SW 1271 (cell line): ENCODE data around the gene ZNF581.

Experiments used
- DNase-seq, 2 experiments: peaks; one replicate each; lab custom pipeline; 2025; lab: John Stamatoyannopoulos, UW

Gene ZNF581

GRCh38 chr19:55626350-55626749, 17.1 kb upstream of the ZNF581 start:
- DNase-seq = no peak

GRCh38 chr19:55632463-55632834, 11.0 kb upstream of the ZNF581 start:
- DNase-seq = peak; percentile 72 to 83

- no peak for DNase-seq
Observed at GRCh38 chr19:55633861-55634260, 9.6 kb upstream of the ZNF581 start.

- no peak for DNase-seq
Observed at GRCh38 chr19:55635334-55635717, 8.1 kb upstream of the ZNF581 start.

- no peak for DNase-seq
Observed at GRCh38 chr19:55635856-55636440, 7.5 kb upstream of the ZNF581 start.

DNA sequence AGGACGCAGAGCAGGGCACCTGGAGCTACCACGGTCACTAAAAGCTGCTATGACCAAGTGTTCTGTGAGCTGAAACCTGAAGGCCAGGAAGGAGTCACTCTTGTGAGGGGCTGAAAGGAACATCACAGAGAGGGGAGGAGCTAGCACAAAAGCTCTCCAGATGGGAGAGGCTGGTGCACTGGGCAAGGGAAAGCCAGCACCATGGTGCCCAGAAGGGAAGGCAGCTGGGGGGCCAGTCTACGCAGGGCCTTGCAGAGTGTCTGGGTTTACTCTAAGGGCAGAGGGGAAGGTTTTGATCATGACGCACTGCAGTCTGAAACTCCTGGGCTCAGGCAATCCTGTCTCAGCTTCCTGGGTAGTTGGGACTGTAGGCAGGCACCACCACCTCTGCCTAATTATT, 6.7 kb upstream of the ZNF581 start:
- no peak for DNase-seq

DNA sequence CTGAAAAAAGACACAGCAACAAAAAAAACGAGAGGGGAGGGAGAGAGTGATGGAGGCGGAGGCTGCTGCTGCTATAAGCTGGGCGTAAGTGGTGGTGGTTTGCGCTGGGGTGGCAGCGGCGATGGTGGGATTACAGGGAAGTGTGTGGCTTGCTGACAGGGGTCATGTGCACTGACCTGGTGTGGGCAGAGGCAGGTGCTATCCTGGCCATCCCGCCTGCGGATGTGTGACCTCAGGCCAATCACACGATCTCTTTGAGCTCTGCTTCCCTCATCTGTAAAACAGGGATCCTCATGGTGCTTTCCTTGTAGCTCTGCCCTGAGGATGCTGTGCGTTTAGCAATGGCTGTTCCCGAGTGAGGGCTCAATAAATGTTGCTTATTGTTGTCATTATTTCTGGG, 5.9 kb upstream of the ZNF581 start:
- no peak for DNase-seq

- DNase-seq = peak; percentile 28 to 48
Observed at GRCh38 chr19:55638864-55639359, 4.5 kb upstream of the ZNF581 start.

- no peak for DNase-seq
Observed at GRCh38 chr19:55640043-55640576, 3.3 kb upstream of the ZNF581 start.

- peak in 1 of 2 experiments; percentile 49 for DNase-seq
Observed at GRCh38 chr19:55640577-55641425, 2.6 kb upstream of the ZNF581 start, which contains the start of gene ZNF580. Gene ZNF580, plus strand, starts transcription at chr19:55641002. Its CDS starts 1,507 bp downstream, at chr19:55642509.

DNA sequence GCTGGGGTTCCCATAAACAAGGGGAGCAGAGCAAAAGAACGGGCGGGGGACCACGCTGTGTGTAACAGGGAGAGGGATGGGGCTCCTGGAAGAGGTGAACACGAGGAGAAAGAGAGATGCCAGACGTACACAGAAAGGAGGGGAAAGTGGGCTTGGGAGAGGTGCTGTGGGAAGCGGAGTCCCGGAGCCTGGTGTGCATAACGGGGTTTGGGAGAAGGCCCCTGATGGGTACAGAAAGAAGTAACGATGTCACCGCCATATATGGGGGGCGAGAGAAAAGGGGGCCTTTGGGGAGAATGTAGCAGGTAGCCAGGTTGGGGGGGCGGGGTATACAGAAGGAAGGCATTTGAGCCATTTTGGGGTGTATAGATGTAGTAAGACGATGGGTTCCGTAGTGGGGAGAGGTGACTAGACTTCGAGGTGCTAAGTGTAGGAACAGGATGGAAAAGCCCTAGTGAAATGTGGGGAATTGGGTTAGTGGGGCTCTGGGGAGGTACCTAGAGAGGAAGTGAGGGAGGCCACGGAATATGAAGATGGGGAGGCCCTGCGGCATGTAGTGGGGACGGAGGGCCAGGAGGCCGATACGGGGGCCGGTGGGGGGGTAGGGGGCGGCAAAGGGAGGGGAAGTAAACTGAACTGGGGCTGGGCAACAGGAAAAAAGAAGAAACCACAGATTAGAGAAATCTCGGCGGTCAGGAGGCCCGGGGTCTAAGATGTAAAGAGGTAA, 1.9 kb upstream of the ZNF581 start:
- peak in 1 of 2 experiments; percentile 49 for DNase-seq

GRCh38 chr19:55642153-55643002, 1.1 kb upstream of the ZNF581 start:
- peak in 1 of 2 experiments; percentile 29 for DNase-seq

DNA sequence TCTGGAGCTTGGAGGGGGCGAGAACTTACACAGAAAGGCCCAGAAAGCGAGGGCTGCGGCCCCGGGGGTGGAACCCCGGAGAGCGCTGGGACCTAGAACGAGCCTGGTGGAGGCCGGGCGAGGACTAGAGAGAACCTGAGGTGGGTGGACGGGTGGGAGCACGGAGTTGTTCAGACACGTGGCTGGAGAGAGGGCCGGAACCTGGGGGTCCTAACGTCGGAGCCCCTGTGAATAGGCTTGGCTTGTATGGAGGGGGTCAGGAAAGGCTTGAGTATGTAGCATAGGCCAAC, 383 bp downstream of the ZNF581 start:
- no peak for DNase-seq

GRCh38 chr19:55644191-55644833, 863 bp downstream of the ZNF581 start:
- no peak for DNase-seq

GRCh38 chr19:55644842-55645511, 1.5 kb downstream of the ZNF581 start:
- no peak for DNase-seq

DNA sequence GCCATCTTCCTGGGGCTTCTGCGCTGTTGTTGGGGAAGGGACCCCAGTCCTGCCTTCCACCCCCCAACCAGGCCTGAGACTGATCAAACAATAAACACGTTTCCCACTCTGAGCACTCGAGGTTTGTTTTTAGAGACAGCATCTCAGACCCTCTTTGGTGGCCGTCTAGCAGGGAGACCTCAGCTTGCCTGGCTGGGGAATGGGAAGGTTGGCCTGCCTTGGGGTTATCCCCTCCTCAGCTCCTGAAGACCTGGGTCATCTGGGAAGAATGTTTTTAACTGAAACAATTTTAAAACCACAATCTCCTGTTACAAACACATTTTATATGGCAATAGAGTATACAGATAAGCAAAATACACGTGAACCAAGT, 2.0 kb downstream of the ZNF581 start:
- DNase-seq = no peak

GRCh38 chr19:55646889-55647731, 3.7 kb downstream of the ZNF581 start:
- DNase-seq = no peak

DNA sequence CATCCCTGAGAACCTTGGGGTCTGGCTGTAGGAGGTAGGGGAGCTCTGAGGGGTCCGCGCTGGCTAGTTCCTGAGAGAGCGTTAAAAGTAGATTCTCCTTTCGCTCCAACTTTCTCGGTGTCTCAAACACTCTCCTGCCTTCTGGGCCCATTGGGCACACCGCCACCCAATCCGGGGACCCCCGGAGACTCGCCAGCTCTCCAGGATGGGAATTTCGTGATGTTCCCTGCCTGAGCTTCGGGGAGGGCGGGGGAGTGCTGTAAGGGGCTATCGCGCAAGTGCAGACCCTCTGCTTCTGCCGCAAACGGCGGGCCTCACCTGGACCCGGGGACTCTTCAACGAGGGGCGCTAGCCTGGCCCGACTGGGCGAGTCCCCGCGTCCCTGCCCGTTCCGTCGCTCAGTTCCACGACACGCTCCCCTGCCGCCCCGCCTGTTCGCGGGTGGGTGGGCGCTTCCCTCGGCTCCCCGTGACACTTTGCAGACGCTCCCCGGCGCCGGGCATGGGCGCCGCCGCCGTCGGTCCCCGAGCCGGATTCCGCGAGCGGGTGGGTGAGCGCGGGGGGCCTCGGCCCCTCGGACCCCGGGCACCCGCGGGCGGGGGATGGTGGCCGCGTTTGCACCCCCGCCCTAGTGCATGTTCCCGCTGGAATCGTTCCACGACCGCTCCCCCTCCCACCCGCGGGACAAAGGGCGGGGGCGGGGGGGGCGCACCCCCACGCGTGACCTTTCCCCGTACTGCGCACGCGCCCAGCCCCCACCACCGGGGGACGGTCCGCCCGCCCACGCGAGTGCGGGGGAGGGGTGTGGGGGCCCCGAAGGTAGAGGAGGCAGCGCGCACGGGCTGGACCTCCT, 4.5 kb downstream of the ZNF581 start, which contains the start of gene CCDC106:
Gene CCDC106 (plus strand): TSS at position 481 of the 853 bp plus-strand sequence. CDS start 835 bp downstream, outside the sequence.
- DNase-seq = peak; percentile 46 to 51
